Cardiac ventricle fibroblast (primary cell): Measurements from ENCODE around the gene POLR2J. TPM values are rescaled to one million over a fixed set of nuclear protein-coding genes. Genes with fewer than 3 reads are reported as not detected.

Experiments
- total RNA-seq: library from RNA; depleted of rRNA; stranded (reverse); fragments of >200 nt; gene quantifications from 2 replicates; pipeline ENCODE4 v1.2.3, GENCODE V29; 2015

POLR2J gene
- 20.0 and 21.8 TPM in 2 replicates for total RNA-seq

GRCh38 chr7:102478314-102479208 is at the start of gene POLR2J:
Gene POLR2J (minus strand): TSS chr7:102478922. CDS start chr7:102478860, 62 bp downstream.

GRCh38 chr7:102517550-102518147 is 38.9 kb upstream of the POLR2J start, which contains the start of gene RASA4B:
Gene RASA4B (minus strand): TSS chr7:102517777. CDS start chr7:102517710, 67 bp downstream.

GRCh38 chr7:102464577-102465280 is 14.0 kb downstream of the POLR2J start, which contains the start of the genes ALKBH4 and LRWD1:
Gene ALKBH4 (minus strand): TSS chr7:102464863. CDS start chr7:102464836, 27 bp downstream.
Gene LRWD1 (plus strand): TSS chr7:102464984. CDS start chr7:102465081, 97 bp downstream.

GRCh38 chr7:102433219-102434038 is 45.3 kb downstream of the POLR2J start, which contains the start of gene ORAI2:
Gene ORAI2 (plus strand): TSS chr7:102433575. CDS start chr7:102438957, 5,382 bp downstream.

Other genes starting within 250 kb of the POLR2J start
- 4.6 and 6.7 TPM in 2 replicates for gene SH2B2, start 192.1 kb downstream of the POLR2J start, total RNA-seq
- not detected in 2 replicates for gene SPDYE6, start 122.5 kb downstream of the POLR2J start, total RNA-seq
- 9.4 and 15.3 TPM in 2 replicates for gene PRKRIP1, start 82.6 kb downstream of the POLR2J start, total RNA-seq
- gene ORAI2, start 45.3 kb downstream of the POLR2J start, total RNA-seq: 27.7 and 42.7 TPM in 2 replicates
- gene ALKBH4, start 14.1 kb downstream of the POLR2J start, total RNA-seq: 12.0 and 17.9 TPM in 2 replicates
- gene LRWD1, start 13.9 kb downstream of the POLR2J start, total RNA-seq: 11.8 and 13.9 TPM in 2 replicates
- 2.6 and 5.3 TPM in 2 replicates for gene RASA4B, start 38.9 kb upstream of the POLR2J start, total RNA-seq
- 0.54 and 3.1 TPM in 2 replicates for gene UPK3BL2, start 64.8 kb upstream of the POLR2J start, total RNA-seq
- not detected in 2 replicates for gene SPDYE2, start 72.3 kb upstream of the POLR2J start, total RNA-seq
- 11.2 and 13.5 TPM in 2 replicates for gene POLR2J3, start 93.7 kb upstream of the POLR2J start, total RNA-seq
- gene RASA4, start 137.8 kb upstream of the POLR2J start, total RNA-seq: 5.1 and 7.1 TPM in 2 replicates
- gene UPK3BL1, start 163.9 kb upstream of the POLR2J start, total RNA-seq: 16.7 and 20.5 TPM in 2 replicates
- gene SPDYE2B, start 171.4 kb upstream of the POLR2J start, total RNA-seq: not detected in 2 replicates
- gene POLR2J2, start 192.7 kb upstream of the POLR2J start, total RNA-seq: 1.5 and 2.1 TPM in 2 replicates